Measurements from ENCODE around the gene GRM4.

- TF ChIP-seq CTCF (IDR thresholded peaks at IDR 0.05; ENCODE audit: low read length) (no peak), EZH2phosphoT487 (IDR thresholded peaks at IDR 0.05; ENCODE audit: low read length) (no peak)
Observed at GRCh38 chr6:34146801-34147592, 1.1 kb upstream of the GRM4 start.
